ENCODE measurements around the gene KIRREL3.

KIRREL3 gene

GRCh38 chr11:126823274-126823673, 177.3 kb downstream of the KIRREL3 start:
- no peaks in the 10 kb centered on the region for H3K27me3 ChIP-seq (ENCODE audit: insufficient read depth, poor library complexity, severe bottlenecking)
- H3K4me3 ChIP-seq (replicated peaks; ENCODE audit: insufficient read depth, low read length): no peak overlapping the region
- no peak for DNase-seq (ENCODE audit: low read depth in 1 of 2, low spot score in 1 of 2)
- no peak overlapping the region for H3K27ac ChIP-seq (replicated peaks)
- TF ChIP-seq, protein P1, sequence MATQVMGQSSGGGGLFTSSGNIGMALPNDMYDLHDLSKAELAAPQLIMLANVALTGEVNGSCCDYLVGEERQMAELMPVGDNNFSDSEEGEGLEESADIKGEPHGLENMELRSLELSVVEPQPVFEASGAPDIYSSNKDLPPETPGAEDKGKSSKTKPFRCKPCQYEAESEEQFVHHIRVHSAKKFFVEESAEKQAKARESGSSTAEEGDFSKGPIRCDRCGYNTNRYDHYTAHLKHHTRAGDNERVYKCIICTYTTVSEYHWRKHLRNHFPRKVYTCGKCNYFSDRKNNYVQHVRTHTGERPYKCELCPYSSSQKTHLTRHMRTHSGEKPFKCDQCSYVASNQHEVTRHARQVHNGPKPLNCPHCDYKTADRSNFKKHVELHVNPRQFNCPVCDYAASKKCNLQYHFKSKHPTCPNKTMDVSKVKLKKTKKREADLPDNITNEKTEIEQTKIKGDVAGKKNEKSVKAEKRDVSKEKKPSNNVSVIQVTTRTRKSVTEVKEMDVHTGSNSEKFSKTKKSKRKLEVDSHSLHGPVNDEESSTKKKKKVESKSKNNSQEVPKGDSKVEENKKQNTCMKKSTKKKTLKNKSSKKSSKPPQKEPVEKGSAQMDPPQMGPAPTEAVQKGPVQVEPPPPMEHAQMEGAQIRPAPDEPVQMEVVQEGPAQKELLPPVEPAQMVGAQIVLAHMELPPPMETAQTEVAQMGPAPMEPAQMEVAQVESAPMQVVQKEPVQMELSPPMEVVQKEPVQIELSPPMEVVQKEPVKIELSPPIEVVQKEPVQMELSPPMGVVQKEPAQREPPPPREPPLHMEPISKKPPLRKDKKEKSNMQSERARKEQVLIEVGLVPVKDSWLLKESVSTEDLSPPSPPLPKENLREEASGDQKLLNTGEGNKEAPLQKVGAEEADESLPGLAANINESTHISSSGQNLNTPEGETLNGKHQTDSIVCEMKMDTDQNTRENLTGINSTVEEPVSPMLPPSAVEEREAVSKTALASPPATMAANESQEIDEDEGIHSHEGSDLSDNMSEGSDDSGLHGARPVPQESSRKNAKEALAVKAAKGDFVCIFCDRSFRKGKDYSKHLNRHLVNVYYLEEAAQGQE (IDR thresholded peaks at IDR 0.05; ENCODE audit: insufficient replicate concordance, low read depth): no peak
- TF ChIP-seq, protein P2, sequence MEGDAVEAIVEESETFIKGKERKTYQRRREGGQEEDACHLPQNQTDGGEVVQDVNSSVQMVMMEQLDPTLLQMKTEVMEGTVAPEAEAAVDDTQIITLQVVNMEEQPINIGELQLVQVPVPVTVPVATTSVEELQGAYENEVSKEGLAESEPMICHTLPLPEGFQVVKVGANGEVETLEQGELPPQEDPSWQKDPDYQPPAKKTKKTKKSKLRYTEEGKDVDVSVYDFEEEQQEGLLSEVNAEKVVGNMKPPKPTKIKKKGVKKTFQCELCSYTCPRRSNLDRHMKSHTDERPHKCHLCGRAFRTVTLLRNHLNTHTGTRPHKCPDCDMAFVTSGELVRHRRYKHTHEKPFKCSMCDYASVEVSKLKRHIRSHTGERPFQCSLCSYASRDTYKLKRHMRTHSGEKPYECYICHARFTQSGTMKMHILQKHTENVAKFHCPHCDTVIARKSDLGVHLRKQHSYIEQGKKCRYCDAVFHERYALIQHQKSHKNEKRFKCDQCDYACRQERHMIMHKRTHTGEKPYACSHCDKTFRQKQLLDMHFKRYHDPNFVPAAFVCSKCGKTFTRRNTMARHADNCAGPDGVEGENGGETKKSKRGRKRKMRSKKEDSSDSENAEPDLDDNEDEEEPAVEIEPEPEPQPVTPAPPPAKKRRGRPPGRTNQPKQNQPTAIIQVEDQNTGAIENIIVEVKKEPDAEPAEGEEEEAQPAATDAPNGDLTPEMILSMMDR (IDR thresholded peaks at IDR 0.05; ENCODE audit: insufficient read depth, low read length): no peak

GRCh38 chr11:126821827-126822226, 178.7 kb downstream of the KIRREL3 start:
- TF ChIP-seq POLR2AphosphoS5 (IDR thresholded peaks at IDR 0.05; ENCODE audit: low read depth): no peak
- TF ChIP-seq SPI1 (IDR thresholded peaks at IDR 0.05; ENCODE audit: borderline replicate concordance, low read depth): no peak
- TF ChIP-seq GABPA (IDR thresholded peaks at IDR 0.05; ENCODE audit: low read depth): no peak
- TF ChIP-seq, protein P2 (IDR thresholded peaks at IDR 0.05; ENCODE audit: insufficient read depth, low read length): no peak
- TF ChIP-seq, protein P1 (IDR thresholded peaks at IDR 0.05; ENCODE audit: insufficient replicate concordance, low read depth): no peak
- Histone ChIP-seq H3K4me3 (replicated peaks; ENCODE audit: insufficient read depth, low read length) (no peak overlapping the region), H3K27ac (replicated peaks) (no peak overlapping the region), H3K27me3 (ENCODE audit: insufficient read depth, poor library complexity, severe bottlenecking) (peaks cover 4% of the 10 kb centered on the region)
- no peak for DNase-seq (ENCODE audit: low read depth in 1 of 2, low spot score in 1 of 2)

- Histone ChIP-seq H3K4me3 (replicated peaks; ENCODE audit: insufficient read depth, low read length) (no peak overlapping the region), H3K27me3 (ENCODE audit: insufficient read depth, poor library complexity, severe bottlenecking) (peaks cover 4% of the 10 kb centered on the region), H3K27ac (replicated peaks) (no peak overlapping the region)
- TF ChIP-seq POLR2AphosphoS5 (IDR thresholded peaks at IDR 0.05; ENCODE audit: low read depth): no peak
- TF ChIP-seq, protein P1 (IDR thresholded peaks at IDR 0.05; ENCODE audit: insufficient replicate concordance, low read depth): no peak
- no peak for TF ChIP-seq SPI1 (IDR thresholded peaks at IDR 0.05; ENCODE audit: borderline replicate concordance, low read depth)
- TF ChIP-seq, protein P2 (IDR thresholded peaks at IDR 0.05; ENCODE audit: insufficient read depth, low read length): no peak
- TF ChIP-seq GABPA (IDR thresholded peaks at IDR 0.05; ENCODE audit: low read depth): no peak
- DNase-seq (ENCODE audit: low read depth in 1 of 2, low spot score in 1 of 2): no peak
Observed at GRCh38 chr11:126819194-126819593, 181.4 kb downstream of the KIRREL3 start.

Data from HL-60 (cell line).